Measurements from ENCODE around the gene AMDHD2. TPM values are rescaled to one million over a fixed set of nuclear protein-coding genes. Genes with fewer than 3 reads are reported as not detected.

AMDHD2 gene
- total RNA-seq, 2 donors from 2014 or later, result 10.6 to 12.6 TPM

DNA sequence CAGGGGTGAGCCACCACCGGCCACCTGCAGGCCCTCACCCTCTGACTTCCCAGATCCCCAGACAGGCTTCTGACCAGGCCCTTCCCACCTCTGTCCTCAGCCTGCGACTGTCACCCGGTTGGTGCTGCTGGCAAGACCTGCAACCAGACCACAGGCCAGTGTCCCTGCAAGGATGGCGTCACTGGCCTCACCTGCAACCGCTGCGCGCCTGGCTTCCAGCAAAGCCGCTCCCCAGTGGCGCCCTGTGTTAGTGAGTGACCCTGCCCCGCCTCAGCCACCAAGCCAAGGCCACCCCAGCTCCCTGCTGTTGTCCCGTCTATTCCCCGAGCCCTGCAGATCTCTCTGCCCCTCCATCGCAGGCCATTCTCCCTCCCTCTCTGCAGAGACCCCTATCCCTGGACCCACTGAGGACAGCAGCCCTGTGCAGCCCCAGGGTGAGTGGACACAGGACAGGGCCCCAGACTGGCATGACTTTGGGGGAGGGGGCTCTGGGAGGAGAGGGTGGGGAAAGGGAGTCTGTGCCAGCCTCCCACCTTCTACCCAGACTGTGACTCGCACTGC lies 47.2 kb upstream of the AMDHD2 start:
- peaks cover 2 to 6% of the 10 kb centered on the region in 2 donors for H3K27me3 ChIP-seq

DNA sequence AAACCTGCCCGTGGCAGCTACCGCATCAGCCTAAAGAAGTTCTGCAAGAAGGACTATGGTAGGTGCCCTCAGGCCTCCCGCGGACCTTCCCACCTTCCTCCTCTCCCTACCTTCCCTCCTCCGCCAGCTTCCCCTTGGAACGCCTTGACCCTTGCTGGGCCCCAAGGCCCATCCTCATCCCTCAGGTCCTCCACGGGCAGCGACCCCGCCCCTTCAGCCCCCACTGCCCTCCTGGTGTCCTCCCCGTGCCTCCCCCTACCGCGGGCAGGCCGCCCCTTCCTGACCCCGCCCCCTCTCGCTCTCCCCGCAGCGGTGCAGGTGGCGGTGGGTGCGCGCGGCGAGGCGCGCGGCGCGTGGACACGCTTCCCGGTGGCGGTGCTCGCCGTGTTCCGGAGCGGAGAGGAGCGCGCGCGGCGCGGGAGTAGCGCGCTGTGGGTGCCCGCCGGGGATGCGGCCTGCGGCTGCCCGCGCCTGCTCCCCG lies 46.7 kb upstream of the AMDHD2 start:
- peaks cover 0 to 66% of the 10 kb centered on the region in 2 donors for H3K4me1 ChIP-seq
- peaks cover 2 to 6% of the 10 kb centered on the region in 2 donors for H3K27me3 ChIP-seq
- no peak overlapping the region for H3K27ac ChIP-seq
- peak overlapping the region; percentile 15 to 83 for H3K4me3 ChIP-seq
- no peaks in the 10 kb centered on the region for H3K36me3 ChIP-seq
- TF ChIP-seq, protein P1, sequence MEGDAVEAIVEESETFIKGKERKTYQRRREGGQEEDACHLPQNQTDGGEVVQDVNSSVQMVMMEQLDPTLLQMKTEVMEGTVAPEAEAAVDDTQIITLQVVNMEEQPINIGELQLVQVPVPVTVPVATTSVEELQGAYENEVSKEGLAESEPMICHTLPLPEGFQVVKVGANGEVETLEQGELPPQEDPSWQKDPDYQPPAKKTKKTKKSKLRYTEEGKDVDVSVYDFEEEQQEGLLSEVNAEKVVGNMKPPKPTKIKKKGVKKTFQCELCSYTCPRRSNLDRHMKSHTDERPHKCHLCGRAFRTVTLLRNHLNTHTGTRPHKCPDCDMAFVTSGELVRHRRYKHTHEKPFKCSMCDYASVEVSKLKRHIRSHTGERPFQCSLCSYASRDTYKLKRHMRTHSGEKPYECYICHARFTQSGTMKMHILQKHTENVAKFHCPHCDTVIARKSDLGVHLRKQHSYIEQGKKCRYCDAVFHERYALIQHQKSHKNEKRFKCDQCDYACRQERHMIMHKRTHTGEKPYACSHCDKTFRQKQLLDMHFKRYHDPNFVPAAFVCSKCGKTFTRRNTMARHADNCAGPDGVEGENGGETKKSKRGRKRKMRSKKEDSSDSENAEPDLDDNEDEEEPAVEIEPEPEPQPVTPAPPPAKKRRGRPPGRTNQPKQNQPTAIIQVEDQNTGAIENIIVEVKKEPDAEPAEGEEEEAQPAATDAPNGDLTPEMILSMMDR (IDR thresholded peaks at IDR 0.05), result no peak
- DNase-seq (ENCODE audit: low spot score), result no peak
- H3K9me3 ChIP-seq, result no peaks in the 10 kb centered on the region

More for the DNA sequence above, 47.2 kb upstream of the AMDHD2 start:
- Histone ChIP-seq H3K36me3 (no peaks in the 10 kb centered on the region), H3K9me3 (no peaks in the 10 kb centered on the region), H3K4me3 (no peak overlapping the region), H3K27ac (no peak overlapping the region), H3K4me1 (peaks cover 0 to 71% of the 10 kb centered on the region in 2 donors)
- DNase-seq (ENCODE audit: low spot score), result no peak
- TF ChIP-seq, protein P1 (IDR thresholded peaks at IDR 0.05), result no peak

DNA sequence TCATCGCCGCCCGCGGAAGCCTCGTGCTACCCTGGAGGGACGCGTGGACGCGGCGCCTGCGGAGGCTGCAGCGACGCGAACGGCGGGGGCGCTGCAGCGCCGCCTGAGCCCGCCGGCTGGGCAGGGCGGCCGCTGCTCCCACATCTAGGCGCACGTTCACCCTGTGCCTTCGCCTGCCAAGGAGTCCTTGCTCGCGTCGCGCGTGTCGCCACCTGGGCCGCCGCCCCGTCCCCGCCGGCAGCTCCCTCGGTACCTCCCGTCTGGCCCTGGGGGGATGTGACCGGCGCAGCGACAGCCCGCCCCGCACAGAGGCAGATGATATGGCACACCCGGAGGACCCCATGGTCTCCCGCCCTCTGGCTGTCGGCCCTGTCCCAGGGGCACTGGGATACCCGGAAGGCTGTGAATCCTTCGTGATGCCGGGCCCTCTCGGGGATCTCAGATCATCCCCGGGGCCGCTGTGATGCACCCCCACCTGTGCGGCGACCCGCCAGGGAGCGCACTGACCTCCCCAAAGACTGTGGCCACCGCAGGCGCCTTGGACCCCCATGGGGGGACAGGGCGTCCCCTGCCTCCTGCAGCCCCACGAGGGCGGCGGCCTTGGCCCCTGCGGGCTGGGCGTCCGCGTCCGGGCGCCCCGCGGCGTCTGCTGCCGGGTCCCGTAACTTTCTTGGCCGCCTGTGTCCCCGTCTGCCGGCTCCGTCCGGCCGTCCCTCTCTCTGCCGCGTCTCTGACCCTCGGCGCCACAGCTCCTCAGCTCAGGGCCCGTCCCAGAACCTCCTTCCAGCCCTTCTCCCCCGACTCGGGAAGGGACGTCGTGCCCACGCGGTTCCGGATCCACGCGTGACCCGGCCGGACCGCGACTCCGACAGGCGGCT lies 45.9 kb upstream of the AMDHD2 start:
- TF ChIP-seq, protein P1 (IDR thresholded peaks at IDR 0.05), result peak; percentile 42 to 64
- Histone ChIP-seq H3K4me1 (peaks cover 0 to 58% of the 10 kb centered on the region in 2 donors), H3K4me3 (peak overlapping the region; percentile 82 to 83), H3K27me3 (peaks cover 2 to 6% of the 10 kb centered on the region in 2 donors), H3K27ac (peak overlapping the region; percentile 93 to 97), H3K36me3 (no peaks in the 10 kb centered on the region), H3K9me3 (no peaks in the 10 kb centered on the region)
- no peak for DNase-seq (ENCODE audit: low spot score)

DNA sequence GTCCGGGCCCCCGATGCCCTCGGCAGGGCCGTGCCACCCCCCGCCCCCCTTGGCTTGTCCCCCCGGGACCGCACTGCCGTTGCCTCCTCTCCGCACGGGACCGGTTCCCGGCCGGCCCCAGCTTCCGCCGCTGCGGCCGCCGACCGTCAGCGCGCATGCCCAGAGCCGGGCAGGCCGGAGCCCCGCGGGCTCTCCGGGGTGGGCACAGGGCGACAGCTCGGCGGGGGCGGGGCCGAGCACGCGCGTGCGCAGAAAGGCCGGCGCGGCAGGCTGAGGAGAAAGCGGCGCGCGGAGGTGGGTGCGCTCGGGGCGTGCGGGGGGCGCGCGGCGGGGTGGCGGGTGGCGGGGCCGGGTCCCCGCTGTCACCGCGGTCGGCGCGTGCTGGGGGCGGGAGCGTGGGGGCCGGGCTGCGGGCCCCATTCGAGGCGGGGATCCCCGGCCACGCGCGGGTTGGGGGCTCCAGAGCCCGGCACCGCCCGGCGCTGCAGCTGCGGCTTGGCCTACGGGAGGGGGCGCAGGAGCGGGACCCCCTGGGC lies 45.2 kb upstream of the AMDHD2 start, which contains the start of gene TBC1D24:
TBC1D24 (plus strand) TSS at position 251 of the 536 bp plus-strand sequence. CDS start 21,022 bp downstream, outside the sequence.
- Histone ChIP-seq H3K27me3 (peaks cover 2 to 6% of the 10 kb centered on the region in 2 donors), H3K9me3 (no peaks in the 10 kb centered on the region), H3K4me3 (peak within 1 kb of the TSS; percentile 82 to 83), H3K36me3 (no peaks in the 10 kb centered on the region), H3K27ac (peak within 1 kb of the TSS; percentile 93 to 97), H3K4me1 (peaks cover 0 to 51% of the 10 kb centered on the region in 2 donors)
- TF ChIP-seq, protein P1 (IDR thresholded peaks at IDR 0.05), result no peak
- peak; percentile 80 for DNase-seq (ENCODE audit: low spot score)

DNA sequence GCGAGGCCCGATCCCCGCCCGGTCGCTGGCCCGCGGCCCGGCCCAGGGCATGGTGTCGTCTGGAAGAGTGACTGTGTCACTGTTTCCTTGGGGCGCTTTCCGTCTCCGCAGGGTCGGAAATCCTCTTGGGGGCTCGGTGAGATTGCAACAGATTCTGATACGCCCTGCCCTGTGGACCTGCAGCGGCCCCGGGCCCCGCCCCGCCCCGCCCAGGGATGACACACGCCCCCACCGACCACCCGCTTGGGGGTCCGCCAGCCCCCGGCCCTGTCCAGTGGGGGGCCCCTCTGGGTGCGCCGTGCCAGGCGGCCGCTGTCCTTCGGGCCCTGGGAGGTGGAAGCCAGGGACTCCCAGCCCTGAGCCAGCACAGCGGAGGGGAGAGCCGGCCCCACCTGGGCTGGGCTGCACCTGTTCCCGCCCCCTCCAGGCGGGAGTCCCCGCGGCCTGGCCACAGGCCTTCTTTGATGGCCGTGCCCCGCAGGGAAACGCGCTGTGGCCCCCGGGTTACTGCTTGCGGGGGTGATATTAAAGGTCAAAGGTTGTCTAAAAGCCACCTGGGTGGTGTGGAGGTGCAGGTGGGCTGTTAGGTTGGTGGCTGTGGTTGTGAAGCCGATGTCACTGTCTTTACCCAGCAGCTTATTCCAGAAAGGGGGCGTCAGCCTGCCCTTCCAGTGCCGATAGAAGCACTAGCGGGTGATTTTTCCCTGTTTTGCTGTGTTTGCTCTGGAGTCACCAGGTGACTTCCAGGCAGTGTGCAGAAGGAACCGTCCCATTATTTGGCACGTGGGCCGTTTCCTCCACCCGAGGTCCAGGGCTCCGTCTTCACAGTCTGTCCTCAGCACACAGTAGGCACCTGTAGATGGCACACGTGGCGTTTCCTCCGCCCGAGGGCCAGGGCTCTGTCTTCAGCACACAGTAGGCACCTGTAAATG lies 44.5 kb upstream of the AMDHD2 start:
- TF ChIP-seq, protein P1 (IDR thresholded peaks at IDR 0.05), result no peak
- H3K27me3 ChIP-seq, result peaks cover 2 to 6% of the 10 kb centered on the region in 2 donors
- H3K36me3 ChIP-seq, result no peaks in the 10 kb centered on the region
- H3K4me1 ChIP-seq, result peaks cover 0 to 44% of the 10 kb centered on the region in 2 donors
- no peak for DNase-seq (ENCODE audit: low spot score)
- H3K4me3 ChIP-seq, result peak overlapping the region; percentile 82 to 83
- H3K27ac ChIP-seq, result peak overlapping the region; percentile 29 to 44
- no peaks in the 10 kb centered on the region for H3K9me3 ChIP-seq
